ENCODE measurements around the gene ITGB6. TPM values are rescaled to one million over a fixed set of nuclear protein-coding genes. Genes with fewer than 3 reads are reported as not detected.

ITGB6 gene, protein sequence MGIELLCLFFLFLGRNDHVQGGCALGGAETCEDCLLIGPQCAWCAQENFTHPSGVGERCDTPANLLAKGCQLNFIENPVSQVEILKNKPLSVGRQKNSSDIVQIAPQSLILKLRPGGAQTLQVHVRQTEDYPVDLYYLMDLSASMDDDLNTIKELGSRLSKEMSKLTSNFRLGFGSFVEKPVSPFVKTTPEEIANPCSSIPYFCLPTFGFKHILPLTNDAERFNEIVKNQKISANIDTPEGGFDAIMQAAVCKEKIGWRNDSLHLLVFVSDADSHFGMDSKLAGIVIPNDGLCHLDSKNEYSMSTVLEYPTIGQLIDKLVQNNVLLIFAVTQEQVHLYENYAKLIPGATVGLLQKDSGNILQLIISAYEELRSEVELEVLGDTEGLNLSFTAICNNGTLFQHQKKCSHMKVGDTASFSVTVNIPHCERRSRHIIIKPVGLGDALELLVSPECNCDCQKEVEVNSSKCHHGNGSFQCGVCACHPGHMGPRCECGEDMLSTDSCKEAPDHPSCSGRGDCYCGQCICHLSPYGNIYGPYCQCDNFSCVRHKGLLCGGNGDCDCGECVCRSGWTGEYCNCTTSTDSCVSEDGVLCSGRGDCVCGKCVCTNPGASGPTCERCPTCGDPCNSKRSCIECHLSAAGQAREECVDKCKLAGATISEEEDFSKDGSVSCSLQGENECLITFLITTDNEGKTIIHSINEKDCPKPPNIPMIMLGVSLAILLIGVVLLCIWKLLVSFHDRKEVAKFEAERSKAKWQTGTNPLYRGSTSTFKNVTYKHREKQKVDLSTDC
- total RNA-seq: 0.19 and 0.28 TPM in 2 replicates

GRCh38 chr2:160199683-160200389 lies at the start of gene ITGB6:
ITGB6 (minus strand) TSS chr2:160200272; CDS start chr2:160200063, 209 bp downstream.

GRCh38 chr2:160062292-160063005 lies 137.6 kb downstream of the ITGB6 start, which contains the start of gene PLA2R1:
PLA2R1 (minus strand) TSS chr2:160062615; CDS start chr2:160062403, 212 bp downstream.

Other genes starting within 250 kb of the ITGB6 start
- 4.2 and 17.2 TPM in 2 replicates for gene PLA2R1, start 137.7 kb downstream of the ITGB6 start, total RNA-seq

Measured in regular cardiac myocyte (primary cell).